GM19193 (cell line): ENCODE measurements around the gene JAKMIP2.

Experiments used
- POLR2A ChIP-seq: IDR thresholded peaks from 4 replicates; pipeline ENCODE4 v1.6.1; 2011; ENCODE audit not compliant: insufficient read depth, insufficient read length; ENCODE audit errors: extremely low read depth

The JAKMIP2 gene

GRCh38 chr5:147628058-147628895, 154.3 kb downstream of the JAKMIP2 start:
- no peak for TF ChIP-seq POLR2A

GRCh38 chr5:147626464-147626863, 156.1 kb downstream of the JAKMIP2 start:
- no peak for TF ChIP-seq POLR2A

GRCh38 chr5:147621016-147621415, 161.5 kb downstream of the JAKMIP2 start:
- TF ChIP-seq POLR2A: no peak

GRCh38 chr5:147619281-147619878, 163.1 kb downstream of the JAKMIP2 start:
- TF ChIP-seq POLR2A: no peak

GRCh38 chr5:147617711-147618350, 164.7 kb downstream of the JAKMIP2 start:
- TF ChIP-seq POLR2A: no peak

- no peak for TF ChIP-seq POLR2A
These were observed 165.3 kb downstream of the JAKMIP2 start for GRCh38 chr5:147617191-147617606.

- no peak for TF ChIP-seq POLR2A
These were observed 166.1 kb downstream of the JAKMIP2 start for GRCh38 chr5:147616421-147616820.

- no peak for TF ChIP-seq POLR2A
These were observed 169.2 kb downstream of the JAKMIP2 start for GRCh38 chr5:147613359-147613758.

GRCh38 chr5:147611483-147611882, 171.0 kb downstream of the JAKMIP2 start:
- TF ChIP-seq POLR2A: no peak

GRCh38 chr5:147610798-147611197, 171.7 kb downstream of the JAKMIP2 start:
- no peak for TF ChIP-seq POLR2A

- TF ChIP-seq POLR2A: no peak
These were observed 180.9 kb downstream of the JAKMIP2 start for GRCh38 chr5:147601652-147602051.

- no peak for TF ChIP-seq POLR2A
These were observed 191.4 kb downstream of the JAKMIP2 start for GRCh38 chr5:147591120-147591519.

- no peak for TF ChIP-seq POLR2A
These were observed 192.4 kb downstream of the JAKMIP2 start for GRCh38 chr5:147590096-147590495.

GRCh38 chr5:147586832-147587231, 195.7 kb downstream of the JAKMIP2 start:
- TF ChIP-seq POLR2A: no peak

GRCh38 chr5:147586221-147586620, 196.3 kb downstream of the JAKMIP2 start:
- no peak for TF ChIP-seq POLR2A
